GM06990 (cell line): ENCODE results near the gene FBXL5.

ENCODE experiments used
- DNase-seq: peaks from one replicate; pipeline ENCODE4 v3.0.0-alpha.2; 2011; ENCODE audit not compliant: insufficient read length; ENCODE audit errors: extremely low read depth
- H3K27me3 ChIP-seq: replicated peaks from 2 replicates; pipeline ENCODE4 v1.6.0; 2011; ENCODE audit warnings: low read length; ENCODE audit not compliant: control insufficient read depth, insufficient read depth
- H3K36me3 ChIP-seq: 2 replicates; pipeline ENCODE4 v1.5.1; 2011; ENCODE audit warnings: low read length; ENCODE audit not compliant: control insufficient read depth, insufficient read depth
- H3K4me3 ChIP-seq: replicated peaks from 2 replicates; pipeline ENCODE4 v1.5.1; 2011; ENCODE audit warnings: low read depth, mild to moderate bottlenecking, control low read depth, low read length
- CTCF ChIP-seq: IDR thresholded peaks from 2 replicates; pipeline ENCODE4 v1.5.1; 2011; ENCODE audit warnings: low read length, control low read depth, mild to moderate bottlenecking, inconsistent platforms; ENCODE audit not compliant: insufficient read depth, poor library complexity, severe bottlenecking

FBXL5 gene

GRCh38 chr4:15610855-15611254, 44.3 kb downstream of the FBXL5 start:
- H3K27me3 ChIP-seq, result no peaks in the 10 kb centered on the region
- H3K4me3 ChIP-seq, result no peak overlapping the region
- TF ChIP-seq CTCF, result no peak
- no peaks in the 10 kb centered on the region; the same call in 1 of the 2 replicates for H3K36me3 ChIP-seq
- no peak for DNase-seq

GRCh38 chr4:15605537-15605936, 49.6 kb downstream of the FBXL5 start:
- Histone ChIP-seq H3K27me3 (no peaks in the 10 kb centered on the region), H3K4me3 (no peak overlapping the region), H3K36me3 (no peaks in the 10 kb centered on the region)
- TF ChIP-seq CTCF, result no peak
- DNase-seq, result no peak

GRCh38 chr4:15601862-15602261, 53.3 kb downstream of the FBXL5 start:
- Histone ChIP-seq H3K36me3 (no peaks in the 10 kb centered on the region), H3K4me3 (no peak overlapping the region), H3K27me3 (no peaks in the 10 kb centered on the region)
- DNase-seq, result no peak
- no peak for TF ChIP-seq CTCF

GRCh38 chr4:15600176-15600575, 55.0 kb downstream of the FBXL5 start:
- Histone ChIP-seq H3K4me3 (no peak overlapping the region), H3K36me3 (no peaks in the 10 kb centered on the region), H3K27me3 (no peaks in the 10 kb centered on the region)
- DNase-seq, result no peak
- no peak for TF ChIP-seq CTCF

GRCh38 chr4:15598644-15599043, 56.5 kb downstream of the FBXL5 start:
- Histone ChIP-seq H3K27me3 (no peaks in the 10 kb centered on the region), H3K4me3 (no peak overlapping the region), H3K36me3 (no peaks in the 10 kb centered on the region)
- DNase-seq, result no peak
- TF ChIP-seq CTCF, result no peak

GRCh38 chr4:15592799-15593198, 62.4 kb downstream of the FBXL5 start:
- no peaks in the 10 kb centered on the region for H3K27me3 ChIP-seq
- H3K36me3 ChIP-seq, result no peaks in the 10 kb centered on the region
- TF ChIP-seq CTCF, result no peak

More at GRCh38 chr4:15592799-15593198, 62.4 kb downstream of the FBXL5 start:
- DNase-seq, result no peak
- H3K4me3 ChIP-seq, result no peak overlapping the region
